Putamen (tissue), 1 donor: ENCODE data around the gene BIN1.
A peak's percentile ranks its signal among the peaks of the same experiment; 100 is the strongest.

ENCODE experiments used
- DNase-seq: peaks from one replicate; pipeline ENCODE4 v3.0.0-alpha.2; 2016; ENCODE audit warnings: low spot score

Gene BIN1

DNA sequence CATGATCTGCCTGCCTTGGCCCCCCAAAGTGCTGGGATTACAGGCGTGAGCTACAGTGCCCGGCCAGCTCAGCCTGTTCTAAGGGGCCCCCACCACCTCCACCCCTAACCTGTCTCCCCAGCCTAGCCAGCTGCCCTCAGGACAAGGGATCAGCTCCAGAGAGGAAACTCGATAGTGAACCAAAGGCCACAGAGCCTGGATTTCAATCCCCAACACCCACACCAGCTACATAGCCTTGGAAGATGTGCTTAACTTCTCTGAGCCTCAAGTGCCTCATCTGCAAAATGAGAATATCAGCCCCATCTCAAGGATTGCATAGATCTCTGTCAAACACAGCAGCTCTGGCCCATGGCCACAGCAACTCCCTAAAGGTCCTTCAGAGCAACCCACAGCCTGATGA, 32.0 kb downstream of the BIN1 start:
- DNase-seq: no peak

DNA sequence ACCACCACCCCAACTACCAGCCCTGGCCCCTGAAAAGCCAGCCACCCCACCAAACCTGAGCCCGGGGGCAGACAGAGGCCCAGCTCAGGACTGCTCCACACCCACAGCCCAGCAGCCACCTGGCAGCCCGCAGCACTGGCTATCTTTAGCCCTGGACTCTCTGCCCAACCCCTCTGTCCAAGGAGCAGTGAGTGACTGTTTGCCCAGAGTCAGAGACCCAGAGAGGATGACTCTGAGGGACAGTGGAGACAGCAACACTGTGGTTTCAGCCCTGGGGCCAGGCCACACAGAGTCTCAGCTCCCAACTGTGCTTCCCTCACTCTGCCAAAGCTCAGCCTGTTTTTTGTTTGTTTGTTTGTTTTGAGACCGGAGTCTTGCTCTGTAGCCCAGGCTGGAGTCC, 32.6 kb downstream of the BIN1 start:
- no peak for DNase-seq

DNA sequence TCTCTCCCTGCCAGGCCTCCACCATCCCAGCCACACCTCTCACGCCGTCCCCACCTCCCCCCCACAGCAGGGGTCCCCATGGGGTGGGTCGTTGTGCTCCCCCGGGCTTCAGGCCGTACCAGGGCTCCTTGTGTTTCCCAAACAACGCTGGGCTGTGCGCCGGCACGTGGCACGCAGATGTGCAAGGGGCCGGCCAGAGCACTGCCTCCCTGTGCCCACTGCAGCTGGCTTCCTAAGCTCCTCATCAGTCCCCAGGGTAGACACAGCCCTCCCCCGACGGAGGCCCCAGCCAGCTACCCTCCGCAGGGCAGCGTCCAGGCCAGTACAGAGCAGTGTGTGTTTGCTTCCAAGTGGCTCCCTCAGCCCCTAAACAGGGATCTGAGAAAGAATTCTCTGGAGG, 34.0 kb downstream of the BIN1 start:
- peak; percentile 96 for DNase-seq

DNA sequence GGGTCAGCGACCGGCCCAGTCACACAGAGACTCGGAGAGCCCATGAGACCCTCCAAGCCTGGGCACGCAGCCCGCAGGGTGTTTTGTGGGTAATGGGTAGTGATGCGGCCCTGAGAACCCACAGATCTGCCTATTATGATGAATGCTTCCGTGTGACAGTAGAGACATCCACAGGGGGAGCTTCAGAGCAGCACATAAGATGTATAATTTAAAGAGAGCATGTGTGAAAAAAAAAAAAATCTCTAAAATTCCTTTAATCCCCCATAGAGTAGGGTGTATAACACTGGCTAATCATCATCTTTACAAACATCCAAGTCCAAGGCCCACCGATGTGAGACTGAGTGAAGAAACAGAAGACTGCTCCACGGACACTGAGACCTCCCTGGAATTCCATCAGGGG, 34.6 kb downstream of the BIN1 start:
- no peak for DNase-seq

DNA sequence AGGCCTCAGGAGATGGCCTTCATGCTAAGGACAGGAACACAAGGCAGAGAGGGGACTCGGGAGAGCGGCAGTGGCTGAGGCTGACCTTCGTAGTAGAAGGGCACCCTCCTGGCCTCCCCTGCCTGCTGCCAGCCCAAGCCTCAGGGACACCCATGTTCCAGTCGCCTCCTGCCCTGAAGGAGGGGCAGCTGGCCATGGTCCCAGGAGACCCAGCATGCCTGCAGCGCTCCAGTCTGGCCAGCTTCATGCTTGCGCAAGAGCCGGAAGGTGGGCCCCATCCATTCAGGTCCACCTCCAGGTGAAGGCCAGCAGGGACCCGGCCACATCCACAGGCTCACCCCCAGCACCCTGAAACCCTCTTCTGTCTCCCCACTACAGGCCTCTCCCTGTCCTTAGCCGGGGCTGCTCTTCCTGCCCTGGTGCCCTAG, 35.0 kb downstream of the BIN1 start:
- DNase-seq: no peak

DNA sequence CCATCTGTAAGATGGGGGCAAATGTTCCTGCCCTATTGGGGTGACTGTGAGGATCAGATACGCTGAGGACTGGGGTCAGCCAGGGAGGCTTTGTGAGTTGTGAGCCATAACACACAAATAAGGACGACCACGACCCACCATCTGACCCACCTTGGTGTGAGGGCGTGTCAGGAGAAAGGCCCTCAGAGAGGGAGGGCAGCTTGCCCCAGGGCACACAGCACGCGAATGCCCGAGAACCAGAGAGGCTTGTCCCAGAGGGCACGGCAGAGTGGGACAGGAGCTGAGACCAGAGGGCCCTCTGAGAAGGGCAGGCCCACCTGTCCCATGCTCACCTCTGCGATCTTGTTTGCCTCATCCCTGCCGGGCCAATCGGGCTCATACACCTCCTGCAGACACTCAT, 36.7 kb downstream of the BIN1 start:
- no peak for DNase-seq

DNA sequence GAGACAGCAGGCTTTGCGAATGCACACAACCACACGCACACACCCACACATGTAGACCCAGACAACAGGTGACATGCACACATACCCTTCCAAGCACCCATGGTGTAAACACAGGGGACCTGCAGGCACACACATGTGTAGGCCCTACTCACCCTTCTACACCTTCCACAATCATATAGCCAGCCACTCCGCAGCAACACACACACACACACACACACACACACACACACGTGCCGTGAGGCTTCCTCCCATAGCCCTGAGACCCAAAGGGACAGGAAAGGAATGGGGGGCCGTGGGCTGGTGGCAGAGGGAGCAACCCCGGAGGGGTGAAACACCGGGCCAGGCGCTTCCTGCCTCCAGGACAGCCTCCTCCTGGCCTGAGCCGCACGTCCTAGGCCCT, 37.4 kb downstream of the BIN1 start:
- no peak for DNase-seq

DNA sequence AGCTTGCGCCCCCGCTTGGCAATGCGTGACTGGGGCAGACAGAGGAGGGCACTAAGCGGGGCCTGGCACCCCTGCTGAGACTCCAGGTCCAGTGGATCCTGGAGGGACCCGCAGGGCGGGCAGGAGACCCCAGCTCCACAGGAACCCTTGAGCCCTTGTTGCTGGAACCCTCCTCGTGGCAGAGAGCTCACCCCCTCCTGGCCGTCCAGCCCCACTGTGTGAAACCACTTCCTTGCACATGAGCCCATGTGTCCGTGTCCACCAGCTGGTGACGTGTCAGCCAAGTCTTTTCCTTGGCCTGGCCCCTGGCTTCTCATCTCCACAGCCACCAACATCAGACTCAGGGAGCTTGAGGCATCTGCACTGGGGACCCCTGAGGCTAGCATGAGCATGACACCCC, 38.0 kb downstream of the BIN1 start:
- no peak for DNase-seq

DNA sequence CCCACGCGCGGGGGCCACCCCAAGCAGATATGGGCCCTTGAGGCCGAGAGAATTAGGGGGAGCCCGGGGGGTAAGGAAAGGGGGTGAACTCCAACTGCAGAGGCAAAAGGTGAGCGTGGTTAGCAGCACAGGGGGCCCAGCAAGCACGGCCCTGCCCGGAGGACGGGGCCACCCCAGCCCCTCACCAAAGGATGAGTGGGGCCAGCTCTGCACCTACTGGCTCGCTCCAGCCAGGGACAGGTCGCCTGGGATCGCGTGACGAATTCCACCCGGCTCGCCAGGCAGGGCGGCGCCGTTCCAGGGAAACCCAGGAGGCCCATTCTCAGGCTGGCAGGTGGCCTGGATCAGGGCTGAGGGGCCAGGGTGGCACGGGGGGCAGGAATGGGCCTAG, 38.6 kb downstream of the BIN1 start:
- DNase-seq: no peak

DNA sequence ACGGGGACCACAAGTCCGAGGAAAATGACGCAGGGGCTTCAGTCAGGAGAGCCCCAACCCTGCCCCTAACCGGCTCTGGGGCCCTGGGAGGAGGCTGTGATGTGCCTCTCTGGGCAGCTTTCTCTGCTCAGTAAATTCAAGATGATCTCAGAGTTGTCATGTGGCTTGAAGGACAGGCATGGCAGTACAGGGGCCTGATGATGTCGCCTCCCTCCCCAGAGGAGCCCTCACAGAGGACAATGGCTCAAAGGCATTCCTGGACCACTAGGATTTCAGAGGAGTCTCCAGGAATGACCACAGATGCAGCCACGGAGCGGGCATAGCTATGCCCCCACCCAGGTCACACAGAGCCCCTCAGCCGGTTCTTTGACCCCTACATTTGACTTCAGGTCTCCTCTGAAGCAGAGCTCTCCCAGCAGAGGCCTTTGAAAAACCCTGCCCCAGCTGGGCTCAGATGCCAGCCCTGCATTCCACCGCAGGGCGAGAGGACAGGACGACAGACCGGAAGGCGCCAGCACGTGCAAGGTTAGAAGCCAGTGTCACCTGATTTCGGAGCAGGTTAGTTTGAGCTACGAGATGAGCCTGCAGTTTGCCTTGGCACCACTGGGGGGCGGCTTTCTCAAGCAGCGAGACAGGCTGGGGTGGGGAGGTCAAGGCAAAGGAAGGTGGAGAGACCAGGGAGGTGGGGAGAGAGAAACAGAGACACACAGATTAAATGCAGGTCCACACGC, 39.2 kb downstream of the BIN1 start:
- peak; percentile 86 for DNase-seq

DNA sequence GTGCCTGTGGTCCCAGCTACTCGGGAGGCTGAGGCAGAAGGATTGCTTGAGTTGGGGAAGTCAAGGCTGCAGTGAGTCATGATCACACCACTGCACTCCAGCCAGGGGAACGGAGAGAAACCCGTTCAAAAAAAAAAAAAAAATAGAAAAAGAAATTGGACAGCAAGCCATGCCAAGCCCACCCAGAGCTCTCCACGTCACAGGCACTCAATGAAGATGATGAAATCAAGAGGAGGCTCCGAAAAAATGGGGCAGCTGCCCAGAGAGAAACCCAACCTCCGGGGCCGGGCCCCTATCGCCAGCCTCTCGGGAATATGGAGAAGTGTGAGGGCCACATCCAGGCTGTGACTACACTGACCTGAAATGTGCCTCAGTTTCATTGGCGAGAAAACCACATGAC, 40.0 kb downstream of the BIN1 start:
- DNase-seq: no peak

DNA sequence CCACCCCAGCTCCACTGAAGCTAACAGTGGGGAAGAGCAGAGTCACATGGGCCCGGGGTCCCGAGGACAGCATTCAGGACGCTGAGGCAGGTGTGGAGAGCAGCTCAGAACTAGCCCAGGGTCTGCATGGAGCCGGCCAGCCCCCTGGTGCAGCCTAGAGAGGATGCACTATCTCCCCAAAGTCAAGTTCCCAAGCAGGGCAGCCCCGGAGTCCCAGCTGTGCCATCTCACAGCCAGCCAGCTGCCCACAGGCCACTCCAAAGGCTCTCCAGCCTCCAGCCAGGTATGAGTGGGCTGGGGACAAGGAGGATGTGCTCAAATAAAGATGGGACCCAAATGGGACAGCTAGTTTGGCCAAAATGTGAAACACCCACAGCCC, 41.0 kb downstream of the BIN1 start:
- no peak for DNase-seq

DNA sequence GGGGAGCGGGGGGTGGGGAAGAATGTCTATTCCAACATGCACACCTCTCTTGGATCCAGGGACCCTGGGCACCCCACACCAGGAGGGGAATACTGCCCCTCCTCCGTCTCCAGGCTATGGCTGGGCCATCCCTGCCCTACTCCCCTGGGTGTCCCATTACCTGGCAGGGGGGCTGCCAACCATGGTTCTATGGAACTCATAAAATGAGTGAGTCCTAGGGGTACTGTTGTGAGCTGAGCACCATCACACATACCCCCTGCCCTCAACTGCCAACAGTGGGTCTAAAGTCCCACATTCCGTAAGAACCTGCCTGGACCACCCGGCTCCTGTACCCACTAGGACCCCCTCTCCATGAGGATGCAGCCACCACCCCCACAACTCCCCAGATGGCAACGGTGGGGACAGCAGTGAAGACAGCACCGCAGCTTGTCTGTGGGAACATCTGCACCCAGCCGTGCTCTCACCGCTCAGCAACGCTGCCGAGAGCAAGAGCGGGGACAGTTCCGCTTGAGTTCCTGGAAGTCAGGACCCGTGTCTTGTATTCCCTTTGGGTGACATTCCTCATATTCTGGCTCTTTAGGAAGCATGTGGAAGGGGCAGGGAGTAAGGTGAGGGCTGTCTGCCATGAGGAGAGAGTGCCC, 41.5 kb downstream of the BIN1 start:
- no peak for DNase-seq

DNA sequence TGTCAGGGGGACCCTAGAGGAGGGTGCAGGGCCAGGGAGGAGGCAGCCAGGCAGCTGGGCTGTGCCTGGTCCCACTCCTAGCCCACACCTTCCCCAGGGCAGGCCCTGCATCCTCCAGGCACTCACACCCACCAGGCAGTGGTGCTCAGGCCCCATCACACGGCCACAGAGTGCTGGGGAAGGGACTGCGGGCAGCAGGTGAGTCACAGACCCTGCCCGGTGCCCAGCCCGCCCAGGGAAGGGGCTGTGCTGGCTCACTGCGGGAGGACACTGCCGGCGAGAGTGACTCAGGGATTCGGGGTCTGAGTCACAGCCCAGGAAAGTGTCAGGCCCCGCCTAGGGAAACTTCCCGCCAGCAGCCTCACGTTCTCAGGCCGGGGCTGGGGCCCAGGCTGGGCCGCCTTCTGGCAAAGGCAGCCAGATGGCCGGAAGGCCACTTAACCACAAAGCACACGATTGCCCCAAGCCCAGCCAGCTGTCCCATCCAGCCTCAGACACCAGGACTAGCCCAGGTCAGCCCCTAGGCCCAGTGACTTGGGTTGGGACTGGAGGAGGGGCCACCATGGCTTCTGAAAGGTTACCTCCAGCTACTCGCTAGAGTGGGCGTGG, 42.2 kb downstream of the BIN1 start:
- DNase-seq: no peak

DNA sequence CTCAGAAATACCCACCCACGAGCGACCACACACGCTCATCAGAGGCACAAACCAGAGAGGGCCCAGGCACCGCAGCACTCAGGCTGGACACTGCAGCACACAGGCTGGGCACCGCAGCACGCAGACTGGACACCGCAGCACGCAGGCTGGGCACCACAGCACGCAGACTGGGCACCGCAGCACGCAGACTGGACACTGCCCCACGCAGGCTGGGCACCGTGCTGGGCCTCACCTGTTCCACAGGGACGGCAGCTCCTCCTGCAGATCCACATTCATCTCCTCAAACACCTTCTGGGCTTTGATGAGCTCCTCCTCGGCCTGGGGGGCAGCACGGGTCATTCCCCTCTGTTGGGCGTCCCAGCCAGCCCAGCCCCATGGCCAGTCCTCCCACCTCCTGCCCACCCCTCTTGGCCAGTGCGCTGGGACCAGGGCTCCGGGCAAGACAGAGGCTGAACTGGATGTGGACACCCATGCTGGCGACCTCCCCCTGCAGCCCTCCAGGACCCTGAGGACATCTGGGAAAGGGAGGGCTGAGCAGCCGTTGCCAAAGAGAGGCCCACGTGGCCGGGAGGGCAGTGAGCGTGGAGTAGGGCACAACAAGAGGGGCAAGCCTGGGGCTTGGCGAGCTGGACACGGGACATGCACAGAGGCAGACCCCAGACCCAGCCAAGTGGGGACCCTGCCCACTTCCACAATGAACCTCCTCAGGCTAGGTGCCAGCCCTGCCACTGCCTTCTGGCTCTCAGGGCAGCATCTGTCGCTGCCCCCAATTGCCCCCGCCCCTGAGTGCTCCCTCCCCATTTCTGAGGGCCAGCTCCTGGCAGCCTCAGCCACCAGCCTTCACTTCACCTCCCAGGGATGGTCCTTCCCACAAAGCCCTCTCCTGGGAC, 43.0 kb downstream of the BIN1 start:
- no peak for DNase-seq

DNA sequence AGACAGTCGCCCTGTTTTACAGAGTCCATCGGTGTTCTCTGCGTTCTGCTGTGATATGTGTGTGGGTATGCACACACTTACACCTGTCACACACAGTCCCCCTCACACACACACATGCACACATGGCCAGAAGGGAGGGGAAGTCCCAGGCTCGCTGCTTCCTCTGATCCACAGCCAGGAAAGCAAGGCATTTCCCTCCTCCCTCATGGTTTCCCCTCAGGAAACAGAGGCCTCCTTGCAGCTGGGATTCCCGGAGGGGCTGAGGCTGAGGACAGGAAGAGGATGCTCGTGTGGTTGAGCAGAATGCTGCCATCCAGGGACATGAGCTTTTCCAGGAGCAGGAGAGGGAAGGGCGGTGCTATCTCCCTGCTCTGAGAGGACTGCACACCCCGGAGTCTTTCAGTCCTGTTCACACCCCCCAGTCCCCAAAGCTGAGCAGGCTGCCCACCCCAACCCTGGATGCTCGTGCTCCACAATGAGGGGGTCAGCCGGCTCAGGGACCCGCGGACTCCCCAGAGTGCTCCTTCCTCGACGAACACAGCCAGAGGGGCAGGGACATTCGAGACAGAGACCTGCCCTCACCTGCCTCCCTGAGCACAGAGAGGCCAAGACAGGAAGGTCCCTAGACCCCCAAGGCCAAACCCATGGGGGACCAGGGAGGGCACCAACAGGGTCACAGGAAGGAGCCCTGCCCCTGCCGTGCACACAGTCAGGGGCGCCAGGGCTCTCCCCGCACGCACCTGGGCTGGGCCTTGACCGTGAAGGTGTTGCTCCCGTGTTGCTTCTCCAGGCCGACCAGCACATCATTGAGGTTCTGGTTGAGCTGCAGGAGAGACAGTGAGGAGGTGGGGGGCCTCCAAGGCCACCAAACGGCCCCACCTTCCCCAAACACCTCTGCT, 45.3 kb downstream of the BIN1 start:
- no peak for DNase-seq

DNA sequence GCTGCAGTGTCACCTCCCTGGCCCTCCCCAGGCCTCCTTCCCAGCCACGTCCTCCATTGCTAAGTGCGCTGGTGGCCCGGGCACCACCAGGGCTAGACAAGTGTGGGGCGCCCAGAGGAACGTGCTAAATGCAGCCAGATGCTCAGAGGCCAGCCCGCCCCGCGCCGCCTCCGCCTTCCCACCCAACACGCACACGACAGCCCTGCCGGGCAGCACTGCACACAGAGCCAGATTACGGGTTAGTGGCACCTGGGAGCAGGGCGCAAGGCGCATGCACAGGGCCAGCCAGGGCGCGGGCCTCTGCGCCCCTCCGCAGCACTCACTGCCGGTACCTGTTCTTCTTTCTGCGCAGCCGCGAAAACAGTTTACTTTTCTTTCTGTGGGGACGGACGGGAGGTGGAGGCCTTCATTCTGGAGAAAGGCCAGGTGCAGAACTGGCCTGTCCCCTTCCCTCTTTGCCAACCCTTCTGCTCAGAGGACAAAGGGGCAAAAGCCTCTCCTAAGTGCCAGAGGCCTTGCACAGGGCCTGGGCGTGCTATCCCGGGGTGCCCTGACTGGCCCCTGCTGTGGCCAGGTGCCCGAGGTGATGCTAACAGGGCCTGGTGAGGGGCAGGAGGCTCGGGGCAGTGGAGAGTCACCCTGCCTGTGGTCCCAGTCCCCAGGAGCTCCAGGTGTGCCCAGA, 46.5 kb downstream of the BIN1 start:
- no peak for DNase-seq

DNA sequence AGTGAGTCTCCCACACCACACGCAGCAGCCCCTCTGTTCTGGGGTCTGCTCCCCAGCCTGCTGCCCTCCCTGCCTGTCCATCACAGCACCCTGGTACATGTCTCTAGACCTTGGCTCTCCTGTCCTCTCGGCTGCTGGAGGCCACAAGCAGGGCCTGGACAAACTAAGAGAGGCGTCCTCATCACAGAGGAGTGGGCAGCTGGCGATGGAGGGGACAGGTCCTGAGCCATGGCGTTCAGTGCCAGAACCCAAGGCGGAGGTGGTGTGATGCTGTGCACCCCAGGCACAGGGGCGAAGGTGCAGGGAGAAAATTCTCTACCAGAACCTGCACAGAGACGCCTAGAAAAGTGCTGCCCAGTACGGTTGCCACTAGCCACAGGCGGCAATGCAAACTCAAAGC, 47.4 kb downstream of the BIN1 start:
- DNase-seq: no peak

DNA sequence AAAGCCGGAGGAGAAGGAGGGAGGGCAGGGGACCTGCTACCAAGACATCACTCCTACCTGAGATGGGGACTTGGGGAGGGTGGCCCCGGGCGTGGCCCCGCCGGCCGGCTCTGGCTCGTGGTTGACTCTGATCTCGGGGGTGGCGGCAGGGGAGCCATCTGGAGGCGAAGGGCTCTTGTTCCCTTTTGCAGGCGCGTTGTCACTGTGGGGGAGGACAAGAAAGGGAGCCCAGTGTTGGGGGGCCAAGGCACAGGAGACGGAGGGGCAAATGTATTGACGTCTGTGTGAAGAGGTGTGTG, 48.1 kb downstream of the BIN1 start:
- DNase-seq: no peak

DNA sequence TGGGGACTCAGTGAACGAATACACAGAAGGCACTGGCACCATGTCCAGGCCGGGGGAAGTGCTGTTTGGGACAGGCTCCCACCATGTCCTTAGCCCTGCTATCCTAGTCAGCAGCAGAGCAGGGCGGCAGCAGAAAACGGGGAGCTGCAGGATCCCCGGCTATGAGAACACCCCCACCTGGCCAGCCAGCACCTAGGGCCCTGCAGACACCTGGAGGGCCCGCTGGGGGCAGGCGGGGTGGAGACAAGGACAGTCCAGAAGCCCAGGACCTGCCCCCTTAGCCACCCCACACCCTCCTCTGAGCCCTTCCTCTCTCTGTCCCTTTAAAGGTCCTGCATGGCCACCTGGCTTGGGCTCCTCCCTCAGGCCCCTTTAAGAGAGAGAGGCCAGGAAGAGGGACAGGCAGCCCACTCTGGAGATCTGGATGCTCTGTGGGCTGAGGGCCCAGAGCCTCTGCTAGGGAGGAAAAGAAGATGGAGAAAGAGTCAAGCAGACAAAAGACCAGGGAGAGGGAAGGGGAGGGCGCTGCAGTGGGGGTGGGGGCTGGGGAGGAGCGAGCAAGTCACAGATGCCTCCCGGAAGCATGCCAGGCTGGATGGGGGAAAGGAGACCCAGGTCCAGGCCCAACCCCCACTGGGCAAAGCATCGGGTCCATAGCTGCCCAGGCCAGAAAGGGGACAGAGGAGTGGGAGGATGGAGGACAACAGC, 48.6 kb downstream of the BIN1 start:
- no peak for DNase-seq
